ENCODE results near the gene OPALIN.
"Not testable (repeated sequence)": the region's sequence is repeated elsewhere in the genome, so short reads cannot be mapped to it uniquely, and the experiment has no call there.

Gene OPALIN

GRCh38 chr10:96339956-96340904 is 18.6 kb downstream of the OPALIN start:
- DNase-seq = peak in 30 of 51 donors; percentile 7 to 76 (median 40)

DNA sequence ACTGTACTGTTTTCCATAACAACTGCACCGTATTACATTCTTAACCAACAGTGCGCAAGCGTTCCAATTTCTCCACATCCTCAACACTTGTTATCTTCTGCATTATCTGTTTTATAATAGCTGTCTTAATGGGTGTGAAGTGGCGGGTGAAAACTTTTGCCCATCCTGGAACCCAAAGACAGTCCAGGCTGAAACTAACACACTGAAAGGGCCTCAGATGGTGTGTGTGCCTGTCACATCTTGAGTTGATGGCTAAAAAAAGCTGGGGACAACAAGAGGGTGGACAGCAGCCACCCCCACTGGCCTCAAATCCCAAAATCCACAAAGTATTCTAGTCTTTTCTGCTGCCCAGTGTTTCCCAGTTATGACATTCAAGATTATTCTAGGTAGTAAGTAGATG is 19.4 kb downstream of the OPALIN start:
- DNase-seq = no peak

GRCh38 chr10:96338279-96338925 is 20.4 kb downstream of the OPALIN start:
- peak in 12 of 51 donors; percentile 9 to 71 (median 18) for DNase-seq

- no peak for DNase-seq
Measured at GRCh38 chr10:96337106-96337505, 21.7 kb downstream of the OPALIN start.

DNA sequence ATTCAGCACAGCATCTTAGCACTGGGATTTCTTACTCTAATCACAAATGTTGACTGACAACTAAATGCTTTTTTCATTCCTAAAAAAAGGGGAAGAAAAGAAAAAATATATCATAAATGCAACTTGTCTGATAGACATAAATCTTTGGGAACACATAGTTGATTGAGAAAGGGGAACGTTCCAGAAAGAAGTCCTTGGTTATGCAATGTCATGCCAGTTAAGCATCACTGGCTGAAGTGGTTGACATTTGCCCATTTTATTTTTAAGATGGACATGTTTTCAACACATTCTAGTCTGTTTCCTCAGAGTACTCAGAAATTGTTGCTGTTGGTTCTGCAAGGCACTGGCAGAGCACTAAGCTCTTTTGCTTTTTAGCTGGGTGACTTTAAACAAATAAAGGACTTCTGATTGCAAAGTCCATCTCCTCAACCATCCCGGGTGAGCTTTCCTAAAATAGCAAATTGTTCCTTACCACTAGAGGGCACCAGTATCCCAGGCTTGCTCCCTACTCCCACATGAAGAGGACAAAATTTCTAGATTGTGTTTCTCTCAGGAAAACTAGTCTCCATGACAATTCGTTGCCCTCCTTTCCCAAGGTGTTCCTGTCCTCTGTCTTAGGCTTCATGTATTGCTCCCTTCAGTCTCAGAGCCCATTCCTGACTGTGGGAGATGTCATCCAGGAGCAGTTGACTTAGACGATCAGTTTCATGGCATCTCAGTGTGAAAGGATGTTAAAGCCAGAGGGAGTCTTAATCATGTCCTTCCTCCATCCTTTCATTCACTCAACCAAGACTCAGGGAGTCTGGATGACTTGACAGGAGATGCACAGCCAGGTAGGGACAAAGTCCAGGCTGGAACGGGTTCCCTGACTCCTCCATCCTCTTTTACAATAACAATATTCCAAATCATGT is 23.9 kb downstream of the OPALIN start:
- DNase-seq = peak in 16 of 51 donors; percentile 6 to 72 (median 16)

DNA sequence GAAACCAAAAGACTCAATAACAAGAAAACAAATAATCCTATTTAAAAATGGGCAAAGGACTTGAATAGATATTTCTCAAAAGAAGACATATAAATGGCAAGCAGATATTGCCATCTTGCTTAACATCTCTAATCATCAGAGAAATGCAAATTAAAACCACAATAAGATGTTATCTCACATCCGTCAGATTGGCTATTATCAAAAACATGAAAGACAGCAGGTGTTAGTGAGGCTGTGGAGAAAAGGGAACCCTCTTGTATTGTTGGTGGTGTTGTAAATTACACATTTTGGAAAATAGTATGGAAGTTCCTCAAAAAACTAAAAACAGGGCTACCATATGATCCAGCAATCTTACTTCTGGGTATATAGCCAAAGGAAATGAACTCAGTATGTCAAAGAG is 25.7 kb downstream of the OPALIN start:
- no peak for DNase-seq

- no peak for DNase-seq
Measured at GRCh38 chr10:96327462-96327861, 31.3 kb downstream of the OPALIN start.

GRCh38 chr10:96325719-96326373 is 33.0 kb downstream of the OPALIN start:
- no peak for DNase-seq

- no peak for DNase-seq
Measured at GRCh38 chr10:96324447-96324846, 34.4 kb downstream of the OPALIN start.

DNA sequence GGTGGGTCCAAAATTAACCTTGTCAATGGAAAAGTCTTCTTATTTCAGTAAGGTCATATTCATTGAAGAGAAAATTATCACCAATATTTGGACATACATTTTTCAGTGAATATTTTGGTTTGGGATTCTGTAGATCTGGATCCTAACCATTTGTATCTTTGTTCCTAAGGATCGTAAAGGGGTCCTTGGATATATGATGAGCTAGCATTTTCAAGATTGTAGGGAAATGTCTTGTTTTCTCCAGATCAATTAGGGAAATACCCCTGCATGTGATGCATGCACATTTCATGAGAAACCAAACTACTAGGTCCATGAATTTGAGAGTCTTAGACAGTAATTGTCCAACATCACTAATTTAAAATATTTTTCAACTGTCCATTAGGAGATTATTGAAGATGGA is 36.5 kb downstream of the OPALIN start:
- no peak for DNase-seq

GRCh38 chr10:96321822-96322221 is 37.0 kb downstream of the OPALIN start:
- no peak for DNase-seq

GRCh38 chr10:96319754-96320474 is 38.9 kb downstream of the OPALIN start:
- no peak for DNase-seq

DNA sequence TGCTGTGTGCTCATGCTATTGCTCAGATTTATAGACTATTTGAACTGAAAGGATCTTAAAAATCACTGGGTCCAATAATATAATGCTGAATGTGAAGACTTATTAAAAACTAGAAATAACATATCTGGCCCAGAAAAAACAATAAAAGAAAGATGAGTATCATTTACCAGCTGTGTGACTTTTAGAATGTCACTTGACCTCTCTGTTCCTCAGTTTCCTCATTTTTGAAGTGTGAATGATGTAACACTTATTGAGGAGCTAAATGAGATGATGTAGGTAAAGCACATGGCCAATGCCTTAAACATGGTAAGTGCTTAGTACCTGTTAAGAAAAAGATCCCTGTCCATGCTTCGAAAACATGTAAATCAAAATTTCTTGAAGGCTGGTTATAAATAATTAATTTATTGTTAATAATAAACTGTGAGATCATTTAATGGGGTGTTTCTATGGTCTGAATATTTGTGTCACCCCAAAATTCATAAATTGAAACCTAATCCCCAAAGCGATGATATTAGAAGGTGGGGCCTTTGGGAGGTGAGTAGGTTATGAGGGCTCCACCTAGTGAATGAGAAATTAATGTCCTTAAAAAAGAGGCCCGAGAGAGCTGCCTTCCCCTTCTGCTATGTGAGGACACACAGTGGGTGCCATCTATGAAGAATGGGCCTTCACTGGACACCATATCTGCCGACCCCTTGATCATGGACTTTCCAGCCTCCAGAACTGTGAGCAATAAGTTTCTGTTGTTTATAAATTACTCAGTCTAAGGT is 41.6 kb downstream of the OPALIN start:
- DNase-seq = no peak

DNA sequence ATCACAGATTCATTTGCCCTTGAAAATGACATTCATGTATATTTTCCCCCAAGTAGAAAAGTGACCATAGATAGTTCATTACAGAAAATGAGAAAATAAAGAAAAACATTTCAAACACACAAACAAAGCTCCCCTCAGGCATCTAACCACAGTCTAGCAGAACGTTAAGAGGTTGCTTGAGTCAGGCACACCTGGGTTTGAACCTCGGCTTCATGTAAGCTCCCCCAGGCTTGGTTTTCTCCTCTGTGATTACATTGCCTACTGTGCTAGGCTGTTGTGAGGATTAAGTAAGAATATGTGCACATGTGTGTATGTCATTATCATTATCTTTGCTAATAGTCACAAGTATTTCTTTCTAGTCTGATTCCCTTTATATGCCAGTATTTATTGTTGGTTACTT is 45.5 kb downstream of the OPALIN start:
- no peak for DNase-seq

GRCh38 chr10:96311180-96311715 is 47.6 kb downstream of the OPALIN start:
- DNase-seq = no peak

- no peak for DNase-seq
Measured at GRCh38 chr10:96310321-96310669, 48.5 kb downstream of the OPALIN start.

DNA sequence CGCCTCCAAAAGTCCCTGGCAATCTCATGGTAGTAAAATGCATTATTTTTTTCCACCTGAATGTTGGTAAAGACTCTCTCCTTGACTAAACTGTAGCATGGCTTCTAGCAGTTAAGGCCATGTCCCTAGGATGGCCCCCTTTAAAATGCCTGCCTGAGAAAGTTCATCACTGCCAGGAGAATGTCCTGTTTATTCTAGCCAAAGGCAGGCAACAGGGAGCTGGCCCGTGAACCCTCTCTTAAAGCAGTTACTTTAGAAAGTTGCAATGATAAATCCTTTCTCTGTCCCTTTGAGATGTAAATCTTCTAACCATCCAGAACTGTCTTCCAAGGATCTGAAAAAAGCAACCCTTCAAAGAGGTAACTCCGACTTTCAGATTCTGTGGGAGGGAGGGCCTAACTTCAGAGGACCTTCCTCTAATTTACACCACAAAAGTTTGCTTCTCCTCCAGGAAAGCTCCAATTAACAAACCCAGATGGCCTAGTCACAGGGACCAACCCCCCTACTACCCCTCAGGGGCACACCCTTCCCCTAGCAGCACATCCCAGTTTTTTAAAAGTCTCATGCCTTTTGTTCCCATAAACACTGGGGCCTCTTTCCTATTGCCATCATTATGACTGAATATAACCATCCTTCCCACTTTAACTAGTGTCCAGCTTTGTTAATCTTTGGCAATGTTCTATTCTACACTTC is 49.0 kb downstream of the OPALIN start:
- no peak for DNase-seq

DNA sequence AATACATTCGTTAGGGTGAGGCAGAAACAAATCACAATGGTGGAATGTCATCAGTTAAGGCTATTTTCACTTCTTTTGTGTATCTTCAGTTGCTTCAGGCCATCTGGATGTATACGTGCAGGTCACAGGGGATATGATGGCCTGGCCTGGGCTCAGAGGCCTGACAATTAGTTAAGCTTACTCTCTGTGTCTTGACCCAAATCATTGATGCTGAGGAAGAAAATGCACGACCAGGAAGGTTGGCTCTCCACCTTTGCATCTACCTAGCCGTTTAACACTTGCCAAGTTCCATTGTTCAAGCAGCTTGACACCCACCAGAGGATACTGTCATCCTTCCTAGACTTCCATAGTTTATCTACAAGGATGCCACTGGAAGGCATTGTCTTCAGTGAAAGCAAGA is 49.9 kb downstream of the OPALIN start:
- DNase-seq = not testable (repeated sequence)

DNA sequence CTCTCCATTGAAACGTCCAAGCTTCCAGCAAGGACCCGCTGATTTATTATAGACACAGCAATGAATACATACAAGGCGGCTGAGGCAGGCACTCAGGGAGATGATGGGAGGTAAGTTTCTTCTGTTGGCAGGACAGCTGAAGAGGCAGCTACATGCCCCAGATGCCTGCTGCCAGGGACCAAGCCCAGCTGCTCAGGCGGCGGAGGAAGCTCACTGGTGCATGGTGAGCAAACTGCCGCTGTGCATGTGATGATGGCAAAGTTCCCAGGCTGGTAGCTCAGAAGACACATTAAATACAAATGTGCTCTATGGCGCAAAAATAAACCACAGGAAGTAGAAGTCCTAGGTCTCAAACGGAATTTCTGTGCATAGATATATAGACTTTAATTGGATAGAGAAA is 52.3 kb downstream of the OPALIN start:
- DNase-seq = peak in 20 of 51 donors; percentile 1 to 44 (median 10)

All from hypothalamus (tissue), 51 donors.